Measurements from ENCODE around the gene TENT4B. TPM values are rescaled to one million over a fixed set of nuclear protein-coding genes. Genes with fewer than 3 reads are reported as not detected.

The TENT4B gene
- total RNA-seq, 1 experiment from 2014 or later: 11.7 TPM

GRCh38 chr16:50268352-50268751 is 115.2 kb downstream of the TENT4B start:
- DNase-seq (ENCODE audit: low read depth): no peak

- no peak for DNase-seq (ENCODE audit: low read depth)
Observed at GRCh38 chr16:50269061-50269705, 116.1 kb downstream of the TENT4B start.

DNA sequence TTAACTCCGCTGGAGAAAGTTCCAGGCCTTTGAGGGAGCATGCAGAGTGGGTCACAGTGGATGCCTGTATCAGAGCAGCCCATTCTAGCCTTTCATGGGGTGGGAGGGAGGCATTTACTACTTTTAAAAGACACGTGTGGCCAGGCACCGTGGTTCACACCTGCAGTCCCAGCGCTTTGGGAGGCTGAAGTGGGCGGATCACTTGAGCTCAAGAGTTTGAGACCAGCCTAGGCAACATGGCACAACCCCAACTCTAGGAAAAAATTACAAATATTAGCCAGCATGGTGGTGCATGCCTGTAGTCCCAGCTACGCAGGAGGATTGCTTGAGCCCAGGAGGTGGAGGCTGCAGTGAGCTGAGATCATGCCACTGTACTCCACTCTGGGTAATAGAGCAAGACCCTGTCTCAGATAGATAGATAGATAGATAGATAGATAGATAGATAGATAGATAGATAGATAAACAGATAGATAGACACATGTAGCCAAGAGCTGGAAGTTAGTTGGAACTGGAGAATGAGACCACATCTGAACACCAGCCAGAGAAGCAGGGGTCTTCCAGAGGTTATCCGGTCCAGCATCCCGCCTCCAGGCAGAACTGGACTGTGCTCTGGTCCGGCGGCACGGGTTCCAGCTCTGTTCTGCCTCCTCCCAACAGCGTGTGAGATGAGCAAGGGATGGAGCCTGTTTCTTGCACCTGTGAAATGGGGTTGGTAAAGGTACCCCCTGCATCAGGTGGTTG is 116.8 kb downstream of the TENT4B start:
- no peak for DNase-seq (ENCODE audit: low read depth)

DNA sequence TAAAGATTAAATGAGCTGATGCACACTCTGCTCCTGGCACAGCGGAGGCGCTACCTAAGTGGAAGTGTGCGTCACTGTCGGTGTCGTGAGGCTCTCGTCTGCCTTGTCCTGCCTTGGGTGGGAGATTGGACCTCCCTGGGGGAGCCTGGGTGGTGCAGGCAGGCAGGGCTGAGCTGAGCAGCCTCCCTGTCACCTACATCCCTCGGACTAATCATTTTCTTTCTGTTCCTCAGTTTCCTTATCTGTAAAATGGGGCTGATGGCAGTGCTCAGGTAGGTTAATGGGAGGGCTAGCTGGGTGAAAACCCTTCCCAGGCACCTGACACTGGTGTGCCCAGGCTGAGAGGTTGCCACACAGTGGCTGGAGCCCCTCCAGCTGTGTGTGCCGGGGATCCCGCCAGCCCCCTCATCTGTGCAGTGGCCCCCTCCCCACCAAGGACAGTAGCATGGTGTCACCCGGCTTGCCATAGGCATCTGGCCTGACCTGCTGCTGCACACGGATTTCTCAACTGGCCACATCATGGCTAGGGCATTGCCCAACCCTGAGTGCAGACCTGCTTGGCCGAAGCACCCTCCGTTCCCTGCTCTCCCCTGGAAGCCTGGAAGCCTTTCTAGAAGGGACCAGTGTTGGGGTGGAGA is 117.5 kb downstream of the TENT4B start:
- no peak for DNase-seq (ENCODE audit: low read depth)

DNA sequence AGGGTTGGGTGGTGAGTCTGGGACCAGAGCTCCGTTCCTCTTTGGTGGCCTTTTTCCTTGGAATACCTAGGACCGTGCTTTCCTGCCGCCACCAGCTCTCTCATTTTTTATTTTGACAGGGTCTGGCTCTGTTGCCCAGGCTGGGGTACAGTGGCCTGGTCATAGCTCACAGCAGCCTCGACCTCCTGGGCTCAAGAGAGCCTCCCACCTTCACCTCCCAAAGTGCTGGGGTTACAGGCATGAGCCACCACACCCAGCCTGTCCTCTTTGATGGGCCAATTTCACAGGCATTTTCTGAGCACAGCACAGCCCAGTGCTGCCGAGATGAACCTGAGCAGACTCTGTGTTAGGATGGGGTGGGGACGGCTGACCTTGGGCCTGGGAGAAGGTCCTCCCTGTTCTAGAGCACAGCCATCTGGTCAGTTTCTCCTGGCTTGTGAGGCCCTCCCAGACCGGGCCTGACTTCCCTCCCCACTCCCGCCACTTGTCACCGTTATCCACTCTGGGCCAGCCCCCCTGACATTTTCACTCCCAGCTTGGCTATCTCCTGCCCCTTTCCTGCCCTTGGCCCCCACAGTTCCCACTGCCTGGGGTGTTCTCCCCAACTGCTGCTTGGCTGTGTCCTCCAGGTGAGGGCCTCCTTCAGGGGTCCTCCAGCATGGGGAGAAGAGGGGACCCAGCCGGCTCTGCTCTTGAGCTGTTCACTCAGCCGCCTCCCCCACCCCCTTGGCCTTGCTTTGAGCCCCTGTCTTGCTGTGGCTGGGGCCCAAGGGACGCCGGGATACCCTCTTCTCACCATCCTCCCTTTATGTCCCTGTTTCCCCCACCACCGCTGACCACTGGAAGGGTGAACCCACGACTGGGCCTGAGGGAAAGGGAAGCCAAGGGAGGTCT is 118.3 kb downstream of the TENT4B start:
- DNase-seq (ENCODE audit: low read depth): no peak

DNA sequence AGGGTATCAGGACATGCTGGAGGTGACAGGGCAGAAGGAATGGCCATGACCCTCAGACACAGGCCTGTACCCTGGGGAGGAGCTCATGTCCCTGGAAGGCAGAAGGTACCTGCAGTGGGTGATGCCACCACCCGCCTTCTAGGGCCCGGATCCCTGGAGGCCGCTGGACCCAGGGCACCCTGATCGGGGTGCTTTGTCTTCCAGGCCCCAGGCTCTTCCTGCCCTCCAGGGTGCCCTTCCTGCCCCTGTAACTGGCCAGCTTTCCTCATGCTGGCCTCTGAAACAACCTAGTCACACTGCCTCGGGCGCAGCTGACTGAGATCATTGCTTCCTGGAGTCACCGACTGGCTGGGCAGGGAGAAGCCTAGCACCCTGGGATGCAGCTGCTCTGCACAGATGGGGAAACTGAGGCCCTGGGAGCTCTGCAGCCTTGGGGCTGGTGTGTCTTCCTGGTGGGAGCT is 119.0 kb downstream of the TENT4B start:
- no peak for DNase-seq (ENCODE audit: low read depth)

- no peak for DNase-seq (ENCODE audit: low read depth)
Observed at GRCh38 chr16:50272687-50273381, 119.7 kb downstream of the TENT4B start.

DNA sequence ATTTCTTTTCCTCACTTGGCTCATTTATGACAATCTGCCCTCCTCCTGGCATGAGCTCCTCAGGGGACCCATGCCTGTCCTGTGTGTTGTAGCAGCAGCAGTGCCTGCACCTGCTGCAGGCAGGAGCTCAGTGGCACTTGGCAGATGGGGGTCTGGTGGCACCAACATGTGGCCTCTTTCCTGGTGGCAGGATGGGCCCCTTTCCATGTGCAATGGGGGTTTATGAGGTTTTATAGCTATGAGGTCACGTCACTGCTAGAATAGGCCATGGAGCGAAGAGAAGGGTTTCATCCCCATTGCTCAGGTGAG is 120.2 kb downstream of the TENT4B start:
- no peak for DNase-seq (ENCODE audit: low read depth)

GRCh38 chr16:50273888-50274325 is 120.8 kb downstream of the TENT4B start:
- DNase-seq (ENCODE audit: low read depth): no peak

GRCh38 chr16:50274326-50275097 is 121.4 kb downstream of the TENT4B start:
- no peak for DNase-seq (ENCODE audit: low read depth)

DNA sequence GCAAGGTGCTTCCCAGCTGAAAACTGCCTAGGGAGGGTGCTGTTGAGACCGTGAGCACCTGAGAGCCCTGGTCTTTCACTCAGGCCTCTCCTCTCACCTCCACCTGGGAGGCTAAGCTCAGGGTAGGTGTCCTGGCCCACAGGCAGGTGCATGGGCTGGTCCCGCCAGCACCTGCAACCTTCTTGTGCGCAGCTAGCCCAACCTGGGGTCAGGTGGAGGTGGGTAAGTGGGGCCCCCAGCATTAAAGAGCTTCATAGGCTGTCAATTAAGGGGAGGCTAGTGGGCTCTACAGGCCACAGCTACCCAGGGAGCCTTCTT is 122.0 kb downstream of the TENT4B start:
- no peak for DNase-seq (ENCODE audit: low read depth)

- no peak for DNase-seq (ENCODE audit: low read depth)
Observed at GRCh38 chr16:50275428-50276325, 122.6 kb downstream of the TENT4B start.

DNA sequence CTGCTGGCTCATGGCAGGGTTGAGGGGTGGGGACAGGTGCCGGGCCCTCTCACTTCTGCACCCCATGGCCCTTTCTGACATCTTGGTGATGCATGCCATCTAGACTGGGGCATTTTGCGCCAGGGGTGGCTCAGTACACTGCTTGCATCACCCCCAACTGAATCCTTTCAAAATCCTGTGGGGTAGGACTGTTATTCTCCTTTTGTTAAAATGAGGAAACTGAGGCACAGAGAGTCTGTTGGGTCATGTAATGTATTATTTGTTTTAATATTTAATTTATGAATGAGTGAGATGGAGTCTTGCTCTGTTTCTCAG is 123.2 kb downstream of the TENT4B start:
- no peak for DNase-seq (ENCODE audit: low read depth)

GRCh38 chr16:50276801-50277555 is 123.9 kb downstream of the TENT4B start:
- DNase-seq (ENCODE audit: low read depth): no peak

- DNase-seq (ENCODE audit: low read depth): no peak
Observed at GRCh38 chr16:50278251-50278650, 125.1 kb downstream of the TENT4B start.

GRCh38 chr16:50279504-50279865 is 126.4 kb downstream of the TENT4B start:
- DNase-seq (ENCODE audit: low read depth): no peak

- no peak for DNase-seq (ENCODE audit: low read depth)
Observed at GRCh38 chr16:50280932-50281331, 127.8 kb downstream of the TENT4B start.
